ENCODE results near the gene HPDL.
"Not testable (repeated sequence)": the region's sequence is repeated elsewhere in the genome, so short reads cannot be mapped to it uniquely, and the experiment has no call there.

Gene HPDL

DNA sequence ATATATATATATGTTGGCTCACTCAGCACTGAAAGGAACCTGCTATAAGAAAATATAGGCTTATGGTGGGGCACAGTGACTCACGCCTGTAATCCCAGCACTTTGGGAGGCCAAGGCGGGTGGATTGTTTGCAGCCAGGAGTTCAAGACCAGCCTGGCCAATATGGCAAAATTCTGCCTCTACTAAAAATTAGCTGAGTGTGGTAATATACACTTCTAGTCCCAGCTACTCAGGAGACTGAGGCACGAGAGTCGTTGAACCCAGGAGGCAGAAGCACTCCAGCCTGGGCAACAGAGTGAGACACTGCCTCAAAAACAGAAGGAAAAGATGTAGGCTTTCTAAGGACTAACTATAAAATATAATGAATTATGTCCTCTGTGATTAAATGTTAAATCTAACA lies 28.1 kb downstream of the HPDL start:
- no peak for DNase-seq

DNA sequence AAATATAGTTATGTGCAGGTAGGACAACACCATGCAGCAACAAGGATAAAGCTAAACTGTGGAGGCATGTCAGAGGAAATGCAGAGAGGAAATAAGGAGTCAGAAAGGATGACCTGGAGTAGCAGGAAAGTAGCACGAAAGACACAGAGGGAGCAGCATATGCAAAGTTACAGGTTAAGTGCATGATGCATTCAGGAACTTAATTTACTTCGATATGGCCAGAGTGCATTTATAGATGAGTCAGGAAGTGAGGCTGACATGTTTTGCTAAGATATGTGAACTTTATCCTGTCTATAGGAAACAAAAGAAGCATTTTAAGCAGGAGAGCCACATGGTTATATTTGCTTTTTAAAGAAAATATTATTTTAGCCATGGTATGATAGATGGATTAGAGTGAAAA lies 29.0 kb downstream of the HPDL start:
- DNase-seq = no peak

DNA sequence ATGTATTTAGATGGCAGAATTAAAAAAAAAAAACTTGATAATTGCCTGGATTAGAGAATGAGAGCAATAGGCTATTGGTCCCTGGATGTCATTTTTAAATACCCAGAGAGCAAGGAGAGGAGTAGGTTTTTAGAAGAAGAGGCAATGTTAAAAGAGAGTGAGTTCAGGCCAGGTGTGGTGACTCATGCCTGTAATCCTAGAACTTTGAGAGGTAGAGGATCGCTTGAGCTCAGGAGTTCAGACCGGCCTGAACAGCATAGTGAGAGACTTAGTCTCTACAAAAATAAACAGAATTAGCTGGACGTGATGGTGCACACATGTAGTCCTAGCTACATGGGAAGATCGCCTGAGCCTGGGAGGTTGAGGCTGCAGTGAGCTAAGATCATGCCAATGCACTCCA lies 29.5 kb downstream of the HPDL start:
- DNase-seq = no peak

- DNase-seq = no peak
Measured at GRCh38 chr1:45359882-45360513, 33.3 kb downstream of the HPDL start.

GRCh38 chr1:45360981-45361380 lies 34.3 kb downstream of the HPDL start:
- not testable (repeated sequence) for DNase-seq

DNA sequence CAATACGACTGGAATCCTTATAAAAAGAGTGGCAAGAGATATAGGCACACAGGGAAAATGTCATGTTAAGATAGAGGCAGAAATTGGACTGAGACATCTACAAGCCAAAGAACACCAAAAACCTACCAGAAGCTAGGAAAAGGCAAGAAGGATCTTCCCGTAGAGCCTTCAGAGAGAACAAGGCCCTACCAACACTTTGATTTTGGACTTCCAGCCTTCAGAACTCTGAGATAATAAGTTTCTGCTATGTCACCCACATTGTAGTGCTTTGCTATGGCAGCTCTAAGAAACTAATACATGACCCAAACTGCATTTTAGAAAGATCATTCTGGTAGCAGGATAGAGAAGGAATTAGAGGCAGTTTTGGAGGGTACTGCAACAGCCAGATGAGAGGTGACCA lies 37.6 kb downstream of the HPDL start:
- no peak for DNase-seq

DNA sequence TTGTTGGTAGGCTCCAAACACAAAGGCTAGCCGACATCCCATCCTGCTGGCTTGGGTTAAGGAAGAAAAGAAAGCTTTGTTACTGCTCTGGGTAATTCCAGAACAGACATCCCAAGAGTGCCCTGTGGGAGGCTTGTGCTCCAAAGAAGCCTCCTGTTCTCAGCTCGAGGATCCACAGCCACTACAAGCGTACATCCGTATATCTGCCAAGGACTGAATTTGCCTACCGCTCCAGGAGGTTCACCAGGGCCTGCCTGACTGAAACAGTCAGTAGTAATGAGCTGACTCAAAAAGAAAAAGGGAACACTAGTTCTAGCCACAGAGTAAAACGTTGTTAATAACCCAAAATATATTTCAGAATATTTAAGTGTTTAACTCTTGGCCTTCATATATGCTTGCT lies 38.4 kb downstream of the HPDL start:
- no peak for DNase-seq

DNA sequence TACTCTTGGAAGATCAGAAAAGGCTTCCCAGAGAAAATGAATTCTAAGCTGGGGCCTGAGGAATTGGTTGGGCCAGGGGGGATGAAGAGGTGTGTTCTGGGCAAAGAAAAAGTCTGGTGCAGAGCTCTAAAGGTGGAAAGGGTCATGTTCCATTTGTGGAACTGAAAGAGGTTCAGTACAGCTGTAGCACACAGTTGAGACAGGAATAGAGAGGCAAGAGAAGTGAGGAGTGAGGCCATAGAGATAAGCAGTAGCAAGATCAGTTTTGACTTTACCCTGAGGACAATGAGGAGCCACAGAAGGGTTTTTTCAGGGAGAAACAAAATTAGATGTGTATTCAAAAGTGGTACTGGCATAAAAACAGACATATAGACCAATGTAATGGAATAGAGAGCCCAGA lies 43.9 kb downstream of the HPDL start:
- no peak for DNase-seq

- DNase-seq = no peak
Measured at GRCh38 chr1:45373573-45373972, 46.9 kb downstream of the HPDL start.

DNA sequence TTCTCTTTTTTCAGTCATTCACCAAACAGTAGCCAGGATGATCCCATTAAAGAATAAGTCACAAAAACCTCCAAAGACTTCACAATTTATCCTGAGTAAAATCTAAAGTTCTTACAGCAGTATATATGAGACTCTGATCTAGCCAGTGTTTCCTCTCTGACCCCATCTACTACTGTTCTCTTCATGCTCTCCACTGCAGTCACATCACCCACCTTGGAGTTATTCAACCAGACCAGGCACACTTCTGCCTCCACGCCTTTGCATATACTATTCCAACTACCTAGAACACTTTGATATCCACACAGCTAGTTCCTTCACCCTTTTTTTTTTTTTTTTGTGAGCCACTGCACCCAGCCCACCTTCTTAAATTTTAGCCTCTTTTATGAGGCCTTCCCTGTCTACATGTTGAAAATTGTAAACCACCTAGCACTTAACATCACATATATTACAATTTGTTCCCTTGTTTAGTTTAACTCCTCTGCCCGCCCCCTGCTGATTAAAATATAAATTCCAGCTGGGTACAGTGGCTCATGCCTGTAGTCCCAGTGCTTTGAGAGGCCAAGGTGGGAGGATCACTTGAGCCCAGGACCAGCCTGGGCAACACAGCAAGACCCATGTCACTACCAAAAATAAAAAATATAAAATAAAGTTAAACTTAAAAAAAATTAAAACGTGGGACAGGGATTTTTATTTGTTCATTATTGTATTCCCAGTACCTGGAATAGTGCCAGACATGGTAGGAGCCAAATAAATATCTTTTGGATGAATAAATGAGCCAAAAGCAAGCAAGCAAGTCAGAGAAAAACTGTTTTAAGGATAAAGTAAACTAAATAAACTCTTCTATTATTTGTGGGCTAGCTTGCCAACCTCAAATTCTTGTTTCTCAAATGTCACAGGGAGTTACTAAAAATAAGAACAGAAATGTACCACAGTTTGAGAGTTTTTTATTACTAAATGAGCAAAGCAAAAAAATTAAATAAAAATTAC lies 48.7 kb downstream of the HPDL start:
- no peak for DNase-seq

GRCh38 chr1:45378184-45378583 lies 51.5 kb downstream of the HPDL start:
- DNase-seq = no peak
